Mucosa of descending colon (tissue), 3 donors: ENCODE results near the gene SHTN1. TPM values are rescaled to one million over a fixed set of nuclear protein-coding genes. Genes with fewer than 3 reads are reported as not detected.

ENCODE experiments used
- ATAC-seq: fragments of 200-7000 bp; cut with Tn5 transposase; one replicate; pipeline ENCODE4 v1.9.1; 2020; ENCODE audit warnings: mild to moderate bottlenecking, moderate library complexity
- DNase-seq, 3 donors: peaks; one replicate each; pipeline ENCODE4 v3.0.0-alpha.2; 2020
- H3K36me3 ChIP-seq: fragments of 200-600 bp; one replicate; pipeline ENCODE4 v1.8.0; 2021; ENCODE audit warnings: low read depth, mild to moderate bottlenecking
- H3K4me1 ChIP-seq: fragments of 200-600 bp; one replicate; pipeline ENCODE4 v1.8.0; 2021; ENCODE audit warnings: low read depth, mild to moderate bottlenecking
- H3K4me3 ChIP-seq: fragments of 200-600 bp; one replicate; pipeline ENCODE4 v1.8.0; 2021; ENCODE audit warnings: mild to moderate bottlenecking
- H3K9me3 ChIP-seq: fragments of 200-600 bp; one replicate; pipeline ENCODE4 v1.8.0; 2021; ENCODE audit warnings: mild to moderate bottlenecking
- CTCF ChIP-seq: fragments of 200-600 bp; IDR thresholded peaks from one replicate; pipeline ENCODE4 v1.8.0; 2022; ENCODE audit warnings: antibody characterized with exemption, mild to moderate bottlenecking
- intact Hi-C, 2 donors: fragments of 100-400 bp; cut with DNase I in 1 of 2; cut with micrococcal nuclease in 1 of 2; formaldehyde crosslinking; loops; one replicate each; pipeline versions ENCODE4 v1.11.0 to v1.11.1; 2022; cut with DNase I, micrococcal nuclease
- total RNA-seq, 3 donors: library from RNA; stranded (reverse); fragmentation: NEBNext Ultra II Directional in 2 of 3; extraction: Animal tissue kit (Norgen Biotek cat#: 25700) in 2 of 3; gene quantifications; one replicate each; pipeline versions ENCODE4 v1.2.1 to v1.2.4, GENCODE V29; 2021 to 2023
- donor health status: DM: no; HTN: no; CAD: no; lungs with moderate emphysema.
- donor health status: DM: no; HTN: no; CAD: no.
- donor health status: DM: no; HTN: yes; CAD: no.

The SHTN1 gene
- total RNA-seq, 3 donors from 2014 or later = 17.4 to 33.5 (median 27.9) TPM

GRCh38 chr10:116866987-116867595 lies 137.9 kb downstream of the SHTN1 start:
- H3K4me3 ChIP-seq = no peak overlapping the region
- DNase-seq = no peak
- no peak for ATAC-seq
- no peaks in the 10 kb centered on the region for H3K9me3 ChIP-seq
- no peak for TF ChIP-seq CTCF
- H3K36me3 ChIP-seq = no peaks in the 10 kb centered on the region
- no peaks in the 10 kb centered on the region for H3K4me1 ChIP-seq
- intact Hi-C loops = no loop called here

GRCh38 chr10:116866066-116866465 lies 138.9 kb downstream of the SHTN1 start:
- Histone ChIP-seq H3K4me1 (no peaks in the 10 kb centered on the region), H3K36me3 (no peaks in the 10 kb centered on the region), H3K4me3 (no peak overlapping the region), H3K9me3 (no peaks in the 10 kb centered on the region)
- ATAC-seq = no peak
- no peak for DNase-seq
- no peak for TF ChIP-seq CTCF
- intact Hi-C loops = no loop called here

GRCh38 chr10:116864436-116864835 lies 140.6 kb downstream of the SHTN1 start:
- no peaks in the 10 kb centered on the region for H3K4me1 ChIP-seq
- DNase-seq (no peak), ATAC-seq (no peak)
- H3K9me3 ChIP-seq = no peaks in the 10 kb centered on the region
- no peaks in the 10 kb centered on the region for H3K36me3 ChIP-seq
- no peak overlapping the region for H3K4me3 ChIP-seq
- intact Hi-C loops = no loop called here
- no peak for TF ChIP-seq CTCF

- intact Hi-C loops = no loop called here
- TF ChIP-seq CTCF = no peak
- Histone ChIP-seq H3K4me3 (no peak overlapping the region), H3K9me3 (peaks cover 4% of the 10 kb centered on the region), H3K36me3 (no peaks in the 10 kb centered on the region), H3K4me1 (no peaks in the 10 kb centered on the region)
- ATAC-seq (no peak), DNase-seq (no peak)
Observed at GRCh38 chr10:116861796-116862195, 143.2 kb downstream of the SHTN1 start.

GRCh38 chr10:116857156-116857555 lies 147.8 kb downstream of the SHTN1 start:
- Histone ChIP-seq H3K9me3 (peaks cover 4% of the 10 kb centered on the region), H3K4me3 (no peak overlapping the region)
- TF ChIP-seq CTCF = no peak

GRCh38 chr10:116853701-116854100 lies 151.3 kb downstream of the SHTN1 start:
- Histone ChIP-seq H3K4me3 (no peak overlapping the region), H3K36me3 (no peaks in the 10 kb centered on the region), H3K4me1 (peaks cover 7% of the 10 kb centered on the region), H3K9me3 (peaks cover 4% of the 10 kb centered on the region)
- DNase-seq (no peak), ATAC-seq (no peak)
- TF ChIP-seq CTCF = no peak
- intact Hi-C loops = no loop called here

More at GRCh38 chr10:116857156-116857555, 147.8 kb downstream of the SHTN1 start:
- ATAC-seq (no peak), DNase-seq (no peak)
- Histone ChIP-seq H3K4me1 (no peaks in the 10 kb centered on the region), H3K36me3 (no peaks in the 10 kb centered on the region)
- intact Hi-C loops = no loop called here
